ENCODE data around the gene SLC25A22.

DNA sequence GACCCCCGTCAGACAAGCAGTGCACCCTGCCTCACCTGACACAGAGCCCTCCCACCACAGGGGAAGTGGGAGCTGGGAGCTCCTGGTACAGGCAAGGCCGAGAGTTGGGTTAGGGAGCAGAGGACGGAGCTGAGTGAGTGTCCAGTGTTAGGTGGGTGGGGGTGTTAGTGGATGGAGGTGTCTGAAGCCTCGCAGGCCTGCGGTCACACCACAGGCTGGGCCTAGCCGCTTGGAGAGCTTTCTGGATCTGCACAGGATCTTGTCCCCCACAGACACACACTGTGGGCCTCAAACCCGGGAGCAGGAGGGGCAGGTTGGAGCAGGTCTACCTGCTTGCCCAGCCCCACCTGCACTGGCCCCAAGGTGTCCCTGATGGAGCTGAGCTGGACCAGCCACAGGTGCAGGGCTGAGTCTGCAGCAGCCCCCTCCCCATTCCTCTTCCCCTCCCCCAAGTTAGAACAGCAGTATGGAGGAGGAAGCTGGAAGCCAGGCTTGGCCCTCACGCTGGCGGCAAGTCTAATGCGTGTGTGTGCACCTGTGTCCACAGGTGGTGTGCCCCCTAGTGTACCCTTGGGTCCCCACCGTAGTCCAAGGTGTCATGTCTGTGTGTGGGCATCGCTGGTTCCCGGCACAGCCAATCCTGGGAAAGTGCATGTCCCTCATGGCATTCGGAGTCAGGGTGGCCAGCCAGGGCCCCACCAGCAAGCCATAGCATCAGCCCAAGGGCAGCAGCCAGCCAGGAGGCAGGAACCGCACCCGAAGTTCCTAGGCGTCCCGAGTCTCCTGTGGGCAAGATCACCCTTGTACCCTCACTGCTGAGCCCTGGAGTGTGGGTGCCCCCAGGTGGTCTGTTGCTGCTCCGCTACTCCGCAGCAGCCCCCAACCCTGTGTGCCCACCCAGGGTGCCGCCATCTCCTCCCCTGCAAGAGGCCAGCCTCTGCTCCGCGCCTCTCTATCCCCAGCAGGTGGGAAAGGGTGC lies 18.8 kb downstream of the SLC25A22 start:
- TF ChIP-seq, protein P1, sequence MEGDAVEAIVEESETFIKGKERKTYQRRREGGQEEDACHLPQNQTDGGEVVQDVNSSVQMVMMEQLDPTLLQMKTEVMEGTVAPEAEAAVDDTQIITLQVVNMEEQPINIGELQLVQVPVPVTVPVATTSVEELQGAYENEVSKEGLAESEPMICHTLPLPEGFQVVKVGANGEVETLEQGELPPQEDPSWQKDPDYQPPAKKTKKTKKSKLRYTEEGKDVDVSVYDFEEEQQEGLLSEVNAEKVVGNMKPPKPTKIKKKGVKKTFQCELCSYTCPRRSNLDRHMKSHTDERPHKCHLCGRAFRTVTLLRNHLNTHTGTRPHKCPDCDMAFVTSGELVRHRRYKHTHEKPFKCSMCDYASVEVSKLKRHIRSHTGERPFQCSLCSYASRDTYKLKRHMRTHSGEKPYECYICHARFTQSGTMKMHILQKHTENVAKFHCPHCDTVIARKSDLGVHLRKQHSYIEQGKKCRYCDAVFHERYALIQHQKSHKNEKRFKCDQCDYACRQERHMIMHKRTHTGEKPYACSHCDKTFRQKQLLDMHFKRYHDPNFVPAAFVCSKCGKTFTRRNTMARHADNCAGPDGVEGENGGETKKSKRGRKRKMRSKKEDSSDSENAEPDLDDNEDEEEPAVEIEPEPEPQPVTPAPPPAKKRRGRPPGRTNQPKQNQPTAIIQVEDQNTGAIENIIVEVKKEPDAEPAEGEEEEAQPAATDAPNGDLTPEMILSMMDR (IDR thresholded peaks at IDR 0.05), result no peak
- TF ChIP-seq EP300 (IDR thresholded peaks at IDR 0.05) (no peak), POLR2A (IDR thresholded peaks at IDR 0.05) (no peak)
